NT2/D1 (cell line): ENCODE measurements around the gene TFCP2L1.

ENCODE experiments used
- SUZ12 ChIP-seq: IDR thresholded peaks from 2 replicates; pipeline ENCODE4 v1.6.1; 2011; ENCODE audit not compliant: insufficient read length, insufficient read depth; ENCODE audit errors: extremely low read depth
- YY1 ChIP-seq: IDR thresholded peaks from 2 replicates; pipeline ENCODE4 v1.6.1; 2011; ENCODE audit not compliant: insufficient read length, insufficient read depth

GRCh38 chr2:121257480-121257840, 27.5 kb downstream of the TFCP2L1 start:
- no peak for TF ChIP-seq SUZ12
- no peak for TF ChIP-seq YY1
